Measurements from ENCODE around the gene ADGRF3.
"Not testable (repeated sequence)": the region's sequence is repeated elsewhere in the genome, so short reads cannot be mapped to it uniquely, and the experiment has no call there.

The ADGRF3 gene

GRCh38 chr2:26313446-26313845 is 33.1 kb downstream of the ADGRF3 start:
- TF ChIP-seq, protein P1, sequence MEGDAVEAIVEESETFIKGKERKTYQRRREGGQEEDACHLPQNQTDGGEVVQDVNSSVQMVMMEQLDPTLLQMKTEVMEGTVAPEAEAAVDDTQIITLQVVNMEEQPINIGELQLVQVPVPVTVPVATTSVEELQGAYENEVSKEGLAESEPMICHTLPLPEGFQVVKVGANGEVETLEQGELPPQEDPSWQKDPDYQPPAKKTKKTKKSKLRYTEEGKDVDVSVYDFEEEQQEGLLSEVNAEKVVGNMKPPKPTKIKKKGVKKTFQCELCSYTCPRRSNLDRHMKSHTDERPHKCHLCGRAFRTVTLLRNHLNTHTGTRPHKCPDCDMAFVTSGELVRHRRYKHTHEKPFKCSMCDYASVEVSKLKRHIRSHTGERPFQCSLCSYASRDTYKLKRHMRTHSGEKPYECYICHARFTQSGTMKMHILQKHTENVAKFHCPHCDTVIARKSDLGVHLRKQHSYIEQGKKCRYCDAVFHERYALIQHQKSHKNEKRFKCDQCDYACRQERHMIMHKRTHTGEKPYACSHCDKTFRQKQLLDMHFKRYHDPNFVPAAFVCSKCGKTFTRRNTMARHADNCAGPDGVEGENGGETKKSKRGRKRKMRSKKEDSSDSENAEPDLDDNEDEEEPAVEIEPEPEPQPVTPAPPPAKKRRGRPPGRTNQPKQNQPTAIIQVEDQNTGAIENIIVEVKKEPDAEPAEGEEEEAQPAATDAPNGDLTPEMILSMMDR (conservative IDR thresholded peaks at IDR 0.05): no peak
- no peak overlapping the region for H3K27ac ChIP-seq

- H3K27ac ChIP-seq: no peak overlapping the region
- TF ChIP-seq, protein P1 (conservative IDR thresholded peaks at IDR 0.05): no peak
Observed at GRCh38 chr2:26312471-26312870, 34.1 kb downstream of the ADGRF3 start.

DNA sequence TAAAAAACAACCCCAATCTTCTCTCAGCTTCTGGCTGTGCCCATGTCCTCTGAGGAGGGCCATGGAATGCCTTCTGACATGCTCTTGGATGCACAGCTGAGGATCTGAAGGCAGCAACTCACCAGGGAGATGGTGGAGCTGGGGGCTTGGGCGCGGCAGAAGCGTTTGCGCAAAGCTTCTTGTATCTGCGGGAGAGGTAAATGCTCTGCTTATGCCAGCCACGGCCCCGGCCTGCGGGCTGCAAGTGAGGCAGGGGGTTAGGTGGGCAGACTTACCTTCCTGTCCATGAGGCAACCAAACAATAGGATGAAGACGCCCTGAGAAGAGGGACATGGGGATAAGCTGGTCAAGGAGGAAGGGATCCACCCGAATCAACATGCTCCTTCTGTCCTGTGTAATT is 36.7 kb downstream of the ADGRF3 start:
- TF ChIP-seq, protein P1 (conservative IDR thresholded peaks at IDR 0.05): no peak

DNA sequence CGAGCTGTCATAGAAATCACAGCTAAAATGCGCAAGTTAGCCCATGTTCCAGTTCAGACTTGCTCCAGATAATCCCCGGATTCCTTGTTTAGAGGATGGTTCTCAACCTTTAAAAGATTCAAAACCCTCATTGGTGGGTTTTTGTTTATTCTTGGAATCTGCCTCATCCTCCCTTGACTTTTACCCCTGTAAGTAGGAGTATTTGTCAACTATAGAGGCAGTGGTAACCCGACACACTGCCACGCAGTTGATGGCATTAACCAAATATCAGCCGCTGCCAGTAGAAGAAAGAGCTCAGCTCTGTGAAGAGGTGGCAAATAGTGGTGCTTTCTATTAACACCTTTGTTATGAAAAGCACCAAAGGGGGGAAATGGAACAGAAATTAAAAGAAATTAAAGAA is 41.0 kb downstream of the ADGRF3 start:
- TF ChIP-seq, protein P1 (conservative IDR thresholded peaks at IDR 0.05): no peak
- no peak overlapping the region for H3K27ac ChIP-seq

More for the DNA sequence above, 36.7 kb downstream of the ADGRF3 start:
- no peak overlapping the region for H3K27ac ChIP-seq

- not testable (repeated sequence) for H3K27ac ChIP-seq
Observed at GRCh38 chr2:26305094-26305493, 41.5 kb downstream of the ADGRF3 start.

DNA sequence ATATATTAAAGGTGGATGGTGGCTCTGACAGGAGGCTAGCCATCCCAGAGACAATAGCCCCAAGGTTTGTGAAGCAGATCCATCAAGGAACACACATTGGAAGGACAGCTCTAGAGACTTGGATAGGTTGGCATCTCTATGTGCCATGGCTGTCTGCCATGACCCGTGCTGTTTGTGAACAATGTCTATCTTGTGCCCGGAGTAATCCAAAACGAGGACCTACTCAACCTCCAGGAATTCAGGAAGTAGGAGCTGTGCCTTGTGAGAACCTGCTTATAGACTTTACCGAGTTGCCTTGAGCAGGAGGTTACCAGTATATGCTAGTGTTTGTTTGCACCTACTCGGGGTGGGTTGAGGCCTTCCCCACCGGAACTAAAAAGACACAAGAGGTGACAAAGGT is 43.7 kb downstream of the ADGRF3 start:
- TF ChIP-seq, protein P1 (conservative IDR thresholded peaks at IDR 0.05): no peak
- H3K27ac ChIP-seq: no peak overlapping the region

DNA sequence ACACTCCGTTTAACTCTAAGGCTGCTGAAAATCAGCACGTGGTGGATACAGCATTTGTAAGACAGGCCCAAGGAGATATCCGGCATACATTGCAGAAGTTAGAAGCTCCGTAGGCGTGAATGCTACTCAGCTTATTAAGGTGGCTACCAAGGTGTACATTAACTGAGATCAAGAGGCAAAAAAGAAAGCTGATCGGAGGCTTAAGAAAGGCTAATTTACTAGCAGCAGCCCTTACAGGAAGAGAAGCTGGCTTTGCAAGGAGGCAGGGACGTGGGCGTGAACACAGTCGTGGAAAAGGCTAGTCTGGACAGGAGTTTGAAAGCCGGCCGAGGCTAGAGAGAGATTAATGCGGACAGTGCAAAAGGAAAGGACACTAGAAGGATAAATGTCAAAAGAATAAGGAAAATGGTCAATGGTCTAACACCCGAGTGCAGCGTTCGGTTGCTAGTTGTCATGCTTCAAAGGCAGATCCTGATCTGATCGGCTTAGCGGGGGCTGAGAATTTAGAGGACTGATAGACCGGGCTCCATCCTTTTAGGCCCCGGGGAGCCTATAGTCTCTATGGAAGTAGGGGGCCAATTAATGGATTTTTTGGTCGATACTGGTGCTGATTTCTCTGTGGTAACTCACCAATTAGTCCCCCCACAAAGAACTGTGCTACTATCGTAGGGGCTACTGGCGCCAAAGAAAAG is 46.2 kb downstream of the ADGRF3 start:
- TF ChIP-seq, protein P1 (conservative IDR thresholded peaks at IDR 0.05): no peak
- H3K27ac ChIP-seq: peak overlapping the region; percentile 52

DNA sequence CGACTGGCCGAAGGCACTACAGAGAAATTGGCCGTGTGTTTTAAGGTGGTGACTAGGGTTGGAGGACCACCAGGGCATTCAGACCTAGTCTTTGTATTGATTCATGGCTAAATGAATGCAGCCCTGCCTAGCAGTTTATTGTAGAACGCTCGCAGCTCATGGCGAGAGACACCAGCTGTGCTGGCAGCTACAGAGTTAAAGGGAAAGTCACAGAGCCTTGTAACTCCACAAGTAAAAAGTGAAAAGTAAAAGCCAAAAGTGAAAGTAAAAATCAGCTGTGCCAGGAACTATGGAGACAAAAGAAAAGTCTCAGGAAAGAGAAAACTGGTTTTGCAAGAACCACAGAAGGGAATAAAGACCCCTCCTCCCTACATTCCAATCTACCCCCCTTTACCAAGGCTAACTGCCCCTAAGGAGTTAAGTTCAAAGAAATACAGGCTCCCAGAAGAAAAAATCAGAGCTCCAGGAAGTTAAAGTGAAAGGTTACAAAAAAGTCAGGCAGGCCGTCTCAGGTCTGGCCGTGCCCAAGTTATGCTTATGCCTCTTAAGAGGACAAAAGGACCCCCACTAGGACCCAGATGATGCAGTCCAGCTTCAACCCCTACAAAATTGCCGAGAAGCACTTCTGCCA is 47.0 kb downstream of the ADGRF3 start:
- H3K27ac ChIP-seq: peak overlapping the region; percentile 52
- TF ChIP-seq, protein P1 (conservative IDR thresholded peaks at IDR 0.05): no peak

Data from VCaP (cell line).